Subcutaneous adipose tissue (tissue), 4 donors: ENCODE data around the gene B4GALNT2. TPM values are rescaled to one million over a fixed set of nuclear protein-coding genes. Genes with fewer than 3 reads are reported as not detected.

Experiments used
- CTCF ChIP-seq: fragments of 450-650 bp; IDR thresholded peaks from one replicate; pipeline ENCODE4 v1.5.1; 2016; ENCODE audit warnings: low read depth, mild to moderate bottlenecking, control low read depth, antibody characterized with exemption, moderate library complexity
- total RNA-seq, 4 donors: library from RNA; depleted of rRNA; stranded (reverse); fragments of >200 nt; gene quantifications; one replicate each; pipeline ENCODE4 v1.1.0, GENCODE V29; 2016

Gene B4GALNT2
- total RNA-seq, 4 donors from 2014 or later = not detected

- TF ChIP-seq CTCF = no peak
Measured at GRCh38 chr17:49213847-49214246, 81.3 kb downstream of the B4GALNT2 start.

GRCh38 chr17:49214676-49215360 is 82.2 kb downstream of the B4GALNT2 start:
- no peak for TF ChIP-seq CTCF

- no peak for TF ChIP-seq CTCF
Measured at GRCh38 chr17:49216482-49216881, 83.9 kb downstream of the B4GALNT2 start.

- TF ChIP-seq CTCF = no peak
Measured at GRCh38 chr17:49216953-49217650, 84.5 kb downstream of the B4GALNT2 start.

GRCh38 chr17:49217651-49218413 is 85.3 kb downstream of the B4GALNT2 start:
- TF ChIP-seq CTCF = no peak

- TF ChIP-seq CTCF = no peak
Measured at GRCh38 chr17:49218941-49219913, 86.7 kb downstream of the B4GALNT2 start.
